GF-D8 (cell line): ENCODE results near the gene CDH7.

Experiments
- DNase-seq: peaks from one replicate; lab custom pipeline; 2025; lab: John Stamatoyannopoulos, UW

The CDH7 gene

GRCh38 chr18:65750389-65751154, at the start of gene CDH7:
Gene CDH7, plus strand, starts transcription at chr18:65751012. Its CDS starts 11,831 bp downstream, at chr18:65762843.
- DNase-seq, result no peak

DNA sequence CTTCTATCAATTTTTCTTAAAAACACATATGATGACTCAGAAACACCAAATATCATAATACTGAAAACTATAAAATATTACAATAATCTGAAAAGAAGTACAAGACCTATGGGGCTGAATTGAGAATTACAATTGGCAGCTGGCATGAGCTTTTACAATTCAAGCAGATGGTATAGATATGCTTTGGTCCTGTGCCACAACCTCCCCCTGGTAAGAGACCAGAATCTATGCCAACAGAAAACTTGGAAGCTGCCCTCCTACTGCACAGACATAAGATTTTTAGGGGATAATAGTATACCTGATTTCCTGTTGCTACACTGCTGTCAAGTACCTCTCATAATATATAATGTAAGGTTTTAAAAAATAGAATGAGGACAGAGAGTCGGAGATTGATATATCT, 46.8 kb upstream of the CDH7 start:
- DNase-seq, result no peak

DNA sequence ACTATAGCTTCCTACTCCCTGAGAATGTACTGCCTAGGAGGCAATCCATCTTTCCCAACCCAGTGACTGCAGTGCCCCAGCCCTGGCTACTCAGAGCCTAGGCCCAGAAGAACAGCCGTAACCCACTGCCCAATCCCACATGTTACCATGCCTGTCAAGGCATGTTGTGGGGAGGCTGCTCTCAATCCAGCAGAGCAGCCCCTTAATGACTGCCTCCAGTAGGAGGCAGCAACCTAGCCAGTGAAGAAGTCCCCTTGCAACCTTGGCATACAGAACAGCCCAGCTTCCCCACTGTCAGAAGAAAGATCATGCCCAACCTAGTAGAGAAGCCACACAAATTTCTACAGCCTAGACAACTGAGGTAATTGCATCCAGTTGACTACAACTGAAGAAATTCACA, 44.2 kb upstream of the CDH7 start:
- DNase-seq, result no peak

DNA sequence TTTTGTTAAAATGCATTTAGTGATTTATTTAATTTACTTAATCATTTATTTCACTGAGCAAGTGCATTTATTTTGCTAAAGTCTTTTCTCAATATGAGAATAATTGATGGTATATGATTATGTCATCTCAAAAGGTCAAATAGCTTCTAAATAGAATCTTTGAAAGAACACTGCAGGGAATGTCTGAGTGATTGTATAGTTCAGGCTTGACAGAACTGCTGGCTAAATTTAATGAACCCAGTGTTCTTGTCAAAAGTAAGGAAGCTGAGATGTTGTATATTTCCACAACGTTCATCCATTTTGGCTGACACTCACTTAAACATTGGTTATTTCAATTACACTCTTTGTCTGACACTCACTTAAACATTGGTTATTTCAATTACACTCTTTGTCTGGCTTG, 39.3 kb upstream of the CDH7 start:
- DNase-seq, result no peak

DNA sequence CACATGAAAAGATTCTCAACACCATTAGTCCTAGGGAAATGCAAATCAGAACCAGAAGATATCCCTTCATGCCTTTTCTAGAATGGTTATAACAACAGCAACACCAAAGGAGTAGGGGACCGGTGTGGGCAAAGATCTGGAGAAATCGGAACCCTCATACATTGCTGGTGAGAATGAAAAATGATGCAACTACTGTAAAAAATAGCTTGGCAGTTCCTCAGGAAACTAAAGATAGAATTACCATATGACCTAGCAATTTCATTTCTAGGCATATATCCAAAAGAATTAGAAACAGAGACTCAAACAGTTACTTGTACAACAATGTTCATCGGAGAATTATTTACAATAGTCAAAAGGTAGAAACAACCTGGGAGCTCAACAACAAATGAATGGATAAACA, 29.2 kb upstream of the CDH7 start:
- no peak for DNase-seq

- no peak for DNase-seq
These were observed 25.4 kb upstream of the CDH7 start for GRCh38 chr18:65725251-65726050.

- DNase-seq, result no peak
These were observed 15.7 kb upstream of the CDH7 start for GRCh38 chr18:65735155-65735554.

DNA sequence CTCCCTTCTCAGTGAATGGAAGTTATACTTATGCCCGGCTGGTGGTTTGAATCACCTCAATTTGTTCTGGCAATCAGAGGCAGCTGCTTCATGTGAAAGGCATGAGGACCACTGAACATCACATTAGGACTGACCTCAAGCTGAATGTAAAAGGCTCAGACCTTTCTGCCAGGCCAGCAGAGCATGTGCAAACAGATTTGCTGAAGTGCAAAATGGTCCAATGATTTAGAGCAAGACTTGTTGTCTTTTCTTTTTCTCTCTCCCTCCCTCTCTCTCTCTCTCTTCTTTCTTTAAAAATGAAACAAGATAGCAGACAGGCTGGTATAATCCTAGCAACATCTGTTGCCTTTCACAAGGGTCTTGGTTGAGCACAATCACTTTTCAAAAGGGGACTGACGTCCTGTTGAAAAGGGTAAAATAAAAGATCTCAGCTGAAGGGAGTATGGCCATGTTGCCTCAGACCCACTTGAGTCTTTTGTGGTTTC, 13.3 kb upstream of the CDH7 start:
- no peak for DNase-seq

GRCh38 chr18:65746936-65747335, 3.9 kb upstream of the CDH7 start:
- no peak for DNase-seq

- DNase-seq, result no peak
These were observed 2.5 kb upstream of the CDH7 start for GRCh38 chr18:65748321-65748720.

DNA sequence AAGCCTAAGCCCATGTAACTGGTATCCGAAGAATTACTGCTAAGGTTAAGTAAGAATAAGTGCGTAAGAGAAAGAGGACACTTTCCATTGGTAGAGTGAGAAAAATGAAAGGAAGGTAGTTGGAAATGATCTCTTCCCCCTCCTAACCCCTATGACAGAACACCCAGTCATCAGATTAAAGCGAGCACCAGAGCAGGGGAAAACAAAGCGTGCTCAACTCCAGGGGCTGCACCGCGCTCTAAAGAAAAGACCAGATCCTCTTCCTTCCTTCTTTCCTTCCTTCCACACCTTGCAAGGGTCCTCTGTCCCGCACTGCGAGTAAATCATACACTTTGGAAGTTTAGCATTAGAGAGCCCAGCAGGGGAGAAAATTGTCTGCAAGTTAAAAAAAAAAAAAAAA, 971 bp upstream of the CDH7 start:
- DNase-seq, result no peak

GRCh38 chr18:65751155-65752085, 608 bp downstream of the CDH7 start:
- DNase-seq, result no peak

DNA sequence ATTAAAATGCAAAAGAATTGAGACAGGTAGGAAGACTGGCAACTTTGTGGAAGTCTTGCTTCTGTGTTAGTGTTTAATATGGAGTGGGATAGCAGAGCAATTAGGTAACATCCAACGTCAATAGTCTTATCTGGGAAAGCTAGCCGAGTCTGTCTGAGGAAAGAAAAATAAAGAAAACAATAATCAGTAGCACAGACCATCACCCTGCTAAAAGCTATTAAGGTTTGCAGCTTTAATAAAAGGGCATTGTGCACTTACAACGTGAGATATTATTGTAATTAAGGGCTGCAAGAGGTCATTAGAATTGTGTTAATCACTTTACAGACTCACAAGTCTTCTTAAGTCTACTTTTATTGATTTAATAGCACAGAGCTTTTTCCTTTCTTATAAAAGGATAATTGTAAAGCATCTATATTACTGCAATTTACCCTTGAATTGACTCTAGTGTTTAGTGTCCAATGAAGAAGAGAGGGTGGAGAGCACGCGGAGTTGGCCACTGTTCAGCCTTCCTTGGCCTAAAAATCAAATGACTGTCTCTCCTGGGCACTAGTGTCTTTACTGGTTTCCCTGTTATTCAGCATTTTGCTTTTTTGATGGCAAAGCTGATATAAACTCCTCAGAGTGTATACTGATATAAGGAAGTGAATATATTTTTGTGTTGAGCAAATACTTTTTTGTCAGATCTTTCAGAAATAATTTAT, 2.0 kb downstream of the CDH7 start:
- no peak for DNase-seq

DNA sequence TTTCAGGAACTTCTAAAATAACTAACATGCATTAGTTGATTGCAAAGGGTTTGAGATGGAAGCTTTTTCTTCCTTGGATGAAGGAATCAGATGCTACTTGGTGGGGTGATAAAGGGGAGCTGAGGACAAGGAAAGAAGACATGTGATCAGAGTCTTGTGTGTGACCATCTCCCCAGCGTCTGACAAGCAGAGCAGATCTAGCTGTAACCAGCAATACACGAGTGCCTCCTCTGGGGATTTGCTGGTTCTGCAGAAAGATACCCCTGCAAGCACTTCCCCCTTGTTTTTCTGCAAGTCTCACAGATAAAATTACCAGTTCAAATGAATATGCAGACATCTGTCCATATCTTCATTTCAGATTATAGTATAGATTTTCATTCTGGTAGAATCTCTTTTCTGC, 2.7 kb downstream of the CDH7 start:
- DNase-seq, result peak; percentile 5

- no peak for DNase-seq
These were observed 3.3 kb downstream of the CDH7 start for GRCh38 chr18:65754121-65754520.

DNA sequence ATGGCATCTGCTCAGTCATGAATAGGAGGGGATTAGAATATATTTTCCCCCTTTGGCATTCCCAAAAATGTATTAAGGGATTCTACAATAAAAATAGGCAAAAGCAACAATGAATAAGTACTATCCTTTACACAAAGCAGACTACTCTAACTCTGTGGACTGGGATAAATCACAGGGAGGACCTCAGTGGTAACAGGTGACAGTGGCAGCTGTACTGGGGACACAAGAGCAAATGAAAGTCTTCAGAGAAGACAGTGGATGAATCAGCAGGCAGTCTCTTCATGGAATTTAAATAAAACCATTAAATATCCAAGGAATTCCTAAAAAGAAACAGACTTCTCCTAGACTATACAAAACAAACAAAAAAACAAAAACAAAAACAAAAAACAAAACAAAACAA, 4.8 kb downstream of the CDH7 start:
- no peak for DNase-seq

DNA sequence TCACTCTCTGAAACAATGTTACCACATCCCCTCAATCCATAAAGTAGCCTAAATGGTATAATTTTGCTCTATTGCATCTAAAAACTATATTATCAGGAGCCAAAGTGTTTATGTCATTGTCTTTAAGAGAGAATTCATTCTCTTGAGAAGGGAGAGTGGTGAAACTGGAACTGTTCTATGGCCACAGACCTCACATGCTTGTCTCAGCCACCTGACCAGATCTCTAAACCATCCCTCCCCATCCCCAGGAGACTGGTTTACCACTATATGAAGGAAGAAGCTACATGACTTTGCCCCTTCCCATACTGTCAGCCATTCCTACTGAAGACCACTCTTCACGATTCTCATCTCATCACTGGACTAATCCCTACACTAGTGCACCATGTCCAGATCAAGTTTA, 9.6 kb downstream of the CDH7 start:
- no peak for DNase-seq

DNA sequence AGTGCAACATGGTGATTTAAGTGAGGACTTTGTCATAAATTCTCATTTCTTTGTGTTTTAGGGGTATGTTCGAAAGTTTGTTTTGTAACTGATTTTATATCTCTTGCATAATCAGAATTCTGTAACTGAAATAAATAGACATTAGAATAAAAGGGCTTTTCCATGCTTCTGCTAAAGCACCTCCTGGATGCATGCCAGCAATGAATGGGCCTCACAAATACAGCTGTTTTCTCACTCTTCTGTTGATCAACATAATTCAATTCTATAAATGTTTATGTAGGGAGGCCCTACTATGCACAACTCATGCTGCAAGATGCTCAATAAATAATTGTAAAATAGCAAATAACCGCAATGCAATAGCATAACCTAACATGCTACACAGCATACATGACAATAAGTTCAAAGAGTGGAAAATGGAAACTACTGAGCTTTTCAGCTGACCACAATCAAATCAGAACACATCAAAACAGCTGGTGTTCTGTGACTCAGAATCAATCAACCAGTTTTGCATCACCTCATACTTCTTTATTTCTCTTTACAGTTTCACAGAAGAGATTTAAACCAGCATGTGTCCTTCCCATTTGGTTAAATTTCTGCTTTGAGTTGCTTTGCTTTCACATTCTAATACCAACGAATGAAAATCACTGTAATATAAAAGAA, 11.0 kb downstream of the CDH7 start:
- DNase-seq, result no peak

- DNase-seq, result no peak
These were observed 11.7 kb downstream of the CDH7 start for GRCh38 chr18:65762556-65762955.

DNA sequence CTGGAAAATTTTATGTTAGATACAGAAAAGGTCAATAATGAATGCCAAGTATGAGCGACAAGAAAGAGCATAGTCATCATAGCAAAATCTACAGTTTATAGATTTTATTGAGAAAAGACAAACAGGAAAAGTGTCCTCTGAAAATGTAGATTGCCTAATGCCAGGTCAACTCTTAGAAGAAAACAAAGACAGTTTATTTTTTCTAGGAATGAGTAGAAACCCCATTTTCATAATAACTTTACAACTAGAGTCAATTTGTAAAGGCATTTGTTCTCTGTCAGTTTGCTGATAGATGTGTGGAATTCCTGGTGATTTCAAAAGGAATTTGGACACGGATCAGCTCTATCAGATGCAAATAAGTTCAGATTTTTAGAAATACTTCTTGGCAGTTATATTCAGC, 16.6 kb downstream of the CDH7 start:
- no peak for DNase-seq

DNA sequence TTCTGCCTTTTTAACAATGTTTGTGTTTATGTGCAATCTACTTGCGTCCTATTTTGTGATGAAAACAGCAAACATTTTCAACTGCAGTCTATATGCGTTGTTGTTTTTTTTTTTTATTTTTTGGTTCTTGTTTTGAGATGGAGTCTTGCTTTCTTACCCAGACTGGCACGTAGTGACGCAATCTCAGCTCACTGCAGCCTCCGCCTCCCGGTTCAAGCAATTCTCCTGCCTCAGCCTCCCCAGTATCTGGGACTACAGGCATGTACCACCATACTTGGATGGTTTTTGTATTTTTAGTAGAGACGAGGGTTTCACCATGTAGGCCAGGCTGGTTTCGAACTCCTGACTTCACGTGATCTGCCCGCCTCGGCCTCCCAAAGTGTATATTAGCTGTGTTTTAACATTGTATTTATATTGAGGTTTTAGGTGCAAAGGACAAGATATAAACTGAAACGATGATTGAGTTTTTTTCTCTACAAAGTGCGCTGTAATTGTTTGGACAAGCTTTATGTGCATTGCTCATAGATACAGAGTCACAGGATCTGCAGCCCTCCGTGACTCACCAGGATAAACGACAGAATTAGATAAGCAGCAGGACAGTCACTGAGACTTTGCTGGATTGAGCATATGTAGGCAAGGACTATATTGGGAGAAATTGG, 17.4 kb downstream of the CDH7 start:
- no peak for DNase-seq
